IMR-90 (cell line): ENCODE measurements around the gene GNMT.

ENCODE experiments used
- CTCF ChIP-seq: conservative IDR thresholded peaks from 2 replicates; pipeline ENCODE4 v1.5.1; 2012; ENCODE audit warnings: mild to moderate bottlenecking, low read depth, low read length, improper control_type of control experiment
- POLR2A ChIP-seq: IDR thresholded peaks from 2 replicates; pipeline ENCODE4 v1.6.1; 2012; ENCODE audit warnings: mild to moderate bottlenecking, low read depth, low read length
- SMC3 ChIP-seq: fragments of 150-350 bp; IDR thresholded peaks from 2 replicates; pipeline ENCODE4 v1.6.1; 2016; ENCODE audit warnings: low read depth, mild to moderate bottlenecking, antibody characterized with exemption, low read length, moderate library complexity

GRCh38 chr6:43011207-43011606 lies 50.7 kb downstream of the GNMT start:
- TF ChIP-seq POLR2A (no peak), CTCF (no peak), SMC3 (no peak)
